HUDEP-2 (cell line): ENCODE measurements around the gene ALDH7A1.
"Not testable (repeated sequence)": the region's sequence is repeated elsewhere in the genome, so short reads cannot be mapped to it uniquely, and the experiment has no call there.

Experiments
- DNase-seq, 76 experiments: peaks; one replicate each; lab custom pipeline; 2025; ENCODE audit not compliant: unreplicated experiment in 76 of 76; lab: John Stamatoyannopoulos, UW

Gene ALDH7A1

GRCh38 chr5:126597156-126597555 is 2.1 kb upstream of the ALDH7A1 start:
- no peak for DNase-seq

GRCh38 chr5:126595486-126596083 is 566 bp upstream of the ALDH7A1 start:
- DNase-seq: no peak

GRCh38 chr5:126591549-126591948 is 3.5 kb downstream of the ALDH7A1 start:
- no peak for DNase-seq

GRCh38 chr5:126589536-126590297 is 5.3 kb downstream of the ALDH7A1 start:
- no peak for DNase-seq

GRCh38 chr5:126587551-126588390 is 7.2 kb downstream of the ALDH7A1 start:
- DNase-seq: no peak

- no peak for DNase-seq
These were observed 11.3 kb downstream of the ALDH7A1 start for GRCh38 chr5:126583761-126584160.

GRCh38 chr5:126579716-126580115 is 15.3 kb downstream of the ALDH7A1 start:
- DNase-seq: no peak

GRCh38 chr5:126577415-126577814 is 17.6 kb downstream of the ALDH7A1 start:
- DNase-seq: no peak

- no peak for DNase-seq
These were observed 18.0 kb downstream of the ALDH7A1 start for GRCh38 chr5:126576974-126577373.

- no peak for DNase-seq
These were observed 19.4 kb downstream of the ALDH7A1 start for GRCh38 chr5:126575644-126576043.

GRCh38 chr5:126568206-126568755 is 26.7 kb downstream of the ALDH7A1 start:
- DNase-seq: no peak

GRCh38 chr5:126562823-126563222 is 32.2 kb downstream of the ALDH7A1 start:
- no peak for DNase-seq

- no peak for DNase-seq
These were observed 33.1 kb downstream of the ALDH7A1 start for GRCh38 chr5:126561908-126562307.

- DNase-seq: not testable (repeated sequence)
These were observed 39.9 kb downstream of the ALDH7A1 start for GRCh38 chr5:126555101-126555500.

GRCh38 chr5:126552614-126553013 is 42.4 kb downstream of the ALDH7A1 start:
- no peak for DNase-seq

GRCh38 chr5:126544087-126544740 is 50.8 kb downstream of the ALDH7A1 start:
- DNase-seq: peak in 38 of 76 experiments; percentile 0 to 61 (median 20)

- no peak for DNase-seq
These were observed 51.4 kb downstream of the ALDH7A1 start for GRCh38 chr5:126543660-126544059.

GRCh38 chr5:126543009-126543408 is 52.0 kb downstream of the ALDH7A1 start:
- DNase-seq: no peak

GRCh38 chr5:126542441-126542840 is 52.6 kb downstream of the ALDH7A1 start:
- no peak for DNase-seq

- DNase-seq: no peak
These were observed 54.4 kb downstream of the ALDH7A1 start for GRCh38 chr5:126540631-126541030.

GRCh38 chr5:126538579-126538978 is 56.4 kb downstream of the ALDH7A1 start:
- DNase-seq: no peak
